ENCODE results near the gene ZSCAN30.
A peak's percentile ranks its signal among the peaks of the same experiment; 100 is the strongest.

ZSCAN30 gene

DNA sequence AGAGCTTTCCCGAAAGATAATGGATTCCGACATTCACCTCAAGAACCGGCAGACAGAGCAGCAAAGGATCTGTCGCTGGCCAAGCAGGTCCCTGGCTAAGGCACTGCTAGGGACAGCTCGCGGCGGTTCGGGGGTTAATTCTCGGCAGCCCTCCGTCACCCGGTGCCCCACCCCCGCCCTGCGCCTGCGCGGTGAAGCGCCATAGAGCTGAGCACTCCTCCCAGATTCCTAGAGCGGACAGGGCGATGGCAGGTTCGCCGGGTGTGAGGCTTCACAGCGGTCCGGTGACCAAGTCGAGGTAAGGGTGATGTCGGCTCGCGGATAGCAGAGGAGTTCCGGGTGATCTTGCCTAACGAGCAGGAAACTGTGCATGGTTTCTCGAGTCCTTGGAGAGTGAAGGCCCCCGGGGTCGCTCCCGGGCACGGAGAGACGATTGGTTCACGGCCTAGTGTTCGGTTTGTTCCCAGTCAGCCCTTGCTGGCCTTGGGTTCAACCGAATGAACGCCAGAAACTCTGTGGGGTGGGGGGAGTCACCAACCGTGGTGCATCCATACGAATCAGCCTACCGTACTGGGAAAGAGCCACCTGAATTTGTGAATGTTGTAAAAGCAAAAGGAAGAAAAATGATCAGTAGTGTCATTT lies at the start of gene ZSCAN30:
Gene ZSCAN30 (minus strand): TSS at position 136 of the 642 bp plus-strand sequence. CDS start 25,877 bp downstream, outside the sequence.
- peak; percentile 89 for DNase-seq (ENCODE audit: low spot score)
- peak within 1 kb of the TSS; percentile 75 for H3K27ac ChIP-seq
- CTCF ChIA-PET = no interaction called here
- TF ChIP-seq CTCF (conservative IDR thresholded peaks at IDR 0.05; ENCODE audit: low read depth) = no peak
- POLR2A ChIA-PET (ENCODE audit: low non-redundant PET) = no interaction called here

DNA sequence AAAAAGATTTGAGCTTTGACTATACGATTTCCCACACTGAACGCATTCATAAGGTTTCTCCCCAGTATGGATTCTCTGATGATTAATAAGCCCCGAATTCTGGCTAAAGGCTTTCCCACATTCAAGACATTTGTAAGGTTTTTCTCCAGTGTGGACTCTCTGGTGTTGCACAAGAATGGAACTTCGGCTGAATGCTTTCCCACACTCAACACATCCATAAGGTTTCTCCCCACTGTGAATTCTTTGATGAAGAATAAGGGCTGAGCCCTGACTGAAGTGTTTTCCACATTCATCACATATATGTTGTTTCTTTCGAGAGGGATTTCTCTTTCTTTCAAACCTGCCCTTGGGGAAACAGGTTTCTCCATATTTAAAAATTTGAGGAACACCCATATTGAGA lies 47.3 kb upstream of the ZSCAN30 start:
- CTCF ChIA-PET = no interaction called here
- POLR2A ChIA-PET (ENCODE audit: low non-redundant PET) = no interaction called here
- no peak overlapping the region for H3K27ac ChIP-seq
- TF ChIP-seq CTCF (conservative IDR thresholded peaks at IDR 0.05; ENCODE audit: low read depth) = no peak
- DNase-seq (ENCODE audit: low spot score) = no peak

DNA sequence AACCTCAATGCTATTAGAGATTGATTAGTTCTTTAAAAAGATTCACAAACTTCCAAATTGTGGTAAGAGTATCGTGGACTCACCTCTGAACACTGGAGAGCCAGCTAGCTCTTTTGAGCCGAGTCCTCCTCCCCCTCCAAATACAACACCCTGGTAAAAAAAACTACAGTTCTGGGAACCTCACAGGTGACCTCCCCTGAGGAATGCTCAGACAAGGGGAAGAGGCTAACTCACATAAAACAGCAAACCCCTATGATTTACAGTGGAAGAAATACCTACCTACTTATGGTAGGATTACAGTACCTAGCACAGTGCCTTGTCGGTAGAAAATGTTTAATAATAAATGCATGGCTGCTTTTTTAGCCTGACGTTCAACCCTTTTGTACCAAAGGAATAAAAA lies 45.8 kb upstream of the ZSCAN30 start:
- CTCF ChIA-PET = interaction anchor here (0.7 kb wide), 1 partner anchor 13 kb away, joined by 3 read pairs; no protein-coding TSS in a partner anchor
- DNase-seq (ENCODE audit: low spot score) = no peak
- POLR2A ChIA-PET (ENCODE audit: low non-redundant PET) = no interaction called here
- no peak overlapping the region for H3K27ac ChIP-seq
- TF ChIP-seq CTCF (conservative IDR thresholded peaks at IDR 0.05; ENCODE audit: low read depth) = no peak

- DNase-seq (ENCODE audit: low spot score) = no peak
- H3K27ac ChIP-seq = no peak overlapping the region
- ChIA-PET CTCF (no interaction called here), POLR2A (ENCODE audit: low non-redundant PET) (no interaction called here)
- TF ChIP-seq CTCF (conservative IDR thresholded peaks at IDR 0.05; ENCODE audit: low read depth) = no peak
These were observed 44.8 kb upstream of the ZSCAN30 start for GRCh38 chr18:35334821-35335220.

DNA sequence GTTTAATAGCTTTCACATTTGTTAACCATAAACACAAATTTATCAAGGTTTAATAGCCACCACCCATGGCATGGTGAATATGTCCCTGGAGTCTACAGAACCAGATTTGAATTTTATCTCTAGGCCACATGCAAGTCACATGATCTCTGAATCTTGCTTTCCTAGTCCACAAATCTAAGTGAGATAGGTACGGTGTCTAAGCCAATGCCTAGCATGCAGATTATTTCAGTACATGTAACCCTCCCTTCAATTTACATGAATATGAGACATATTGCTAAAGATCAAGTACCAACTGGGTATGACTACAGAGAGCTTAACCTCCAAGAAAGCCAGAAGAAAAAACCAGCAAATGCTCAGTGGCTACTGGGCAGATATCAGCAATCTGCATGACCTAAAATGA lies 44.2 kb upstream of the ZSCAN30 start:
- POLR2A ChIA-PET (ENCODE audit: low non-redundant PET) = no interaction called here
- no peak for DNase-seq (ENCODE audit: low spot score)
- no peak for TF ChIP-seq CTCF (conservative IDR thresholded peaks at IDR 0.05; ENCODE audit: low read depth)
- CTCF ChIA-PET = no interaction called here
- H3K27ac ChIP-seq = no peak overlapping the region

GRCh38 chr18:35331367-35332087 lies 41.5 kb upstream of the ZSCAN30 start:
- POLR2A ChIA-PET (ENCODE audit: low non-redundant PET) = no interaction called here
- no peak for TF ChIP-seq CTCF (conservative IDR thresholded peaks at IDR 0.05; ENCODE audit: low read depth)
- CTCF ChIA-PET = no interaction called here
- DNase-seq (ENCODE audit: low spot score) = no peak
- no peak overlapping the region for H3K27ac ChIP-seq
